HL-60/S4 treated with phorbol 12-myristate 13-acetate at 8.2 ng/mL for 4 days and 3 days (cell line): ENCODE data around the gene AP5S1.
"Not testable (repeated sequence)": the region's sequence is repeated elsewhere in the genome, so short reads cannot be mapped to it uniquely, and the experiment has no call there.

ENCODE experiments used
- in situ Hi-C: fragments of 300-500 bp; cut with MboI; formaldehyde crosslinking; loops from 2 replicates; pipeline ENCODE4 v1.15.0; 2022; ENCODE audit warnings: low sequenced_read_pairs

Gene AP5S1

DNA sequence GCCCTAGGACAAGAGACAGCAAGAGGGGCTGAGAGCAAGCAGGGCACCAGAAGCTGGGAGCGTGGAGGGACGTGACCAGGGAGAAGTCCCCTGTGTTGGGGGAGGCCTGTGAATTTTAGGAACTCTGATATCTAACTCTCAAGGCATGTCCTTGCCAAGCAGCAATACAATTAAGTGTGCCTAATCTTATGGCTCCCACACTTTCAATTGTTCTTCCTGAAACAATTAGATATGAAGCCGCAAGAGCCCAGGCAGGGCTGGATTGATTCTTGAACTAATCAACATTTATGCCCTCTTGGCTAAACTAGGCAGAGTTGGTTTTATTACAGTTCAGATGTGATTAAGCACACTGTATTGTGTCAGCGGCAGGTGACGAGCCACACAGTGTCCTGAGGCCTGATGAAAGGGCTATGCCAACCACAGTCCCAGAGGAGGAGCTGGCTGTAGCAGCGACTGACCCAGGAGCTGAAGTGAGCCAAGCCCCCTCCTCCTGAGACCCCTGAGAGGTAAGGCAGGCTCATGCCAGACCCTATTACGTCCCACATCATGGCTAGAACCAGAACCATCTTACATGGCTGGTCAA, 22.1 kb downstream of the AP5S1 start:
- in situ Hi-C loops = no loop called here

DNA sequence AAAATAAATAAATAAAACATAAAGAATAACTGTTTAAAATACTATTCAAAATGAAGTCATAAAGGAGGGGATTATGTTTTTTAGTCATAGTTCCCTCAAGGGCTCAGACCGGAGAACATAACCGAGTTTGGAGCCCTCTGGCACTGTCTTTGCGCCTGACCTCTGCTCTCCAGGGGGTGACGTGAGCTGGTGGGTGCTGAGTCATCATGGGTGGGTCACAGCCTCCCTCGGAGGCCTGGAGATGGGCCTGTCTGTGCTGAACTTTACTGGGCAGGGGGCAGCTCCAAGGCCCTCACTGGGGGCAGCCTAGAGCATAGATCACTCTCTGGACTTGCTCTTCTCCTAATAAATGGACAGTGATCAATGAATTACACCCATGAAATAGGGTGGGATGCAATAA, 23.1 kb downstream of the AP5S1 start:
- in situ Hi-C loops = no loop called here

DNA sequence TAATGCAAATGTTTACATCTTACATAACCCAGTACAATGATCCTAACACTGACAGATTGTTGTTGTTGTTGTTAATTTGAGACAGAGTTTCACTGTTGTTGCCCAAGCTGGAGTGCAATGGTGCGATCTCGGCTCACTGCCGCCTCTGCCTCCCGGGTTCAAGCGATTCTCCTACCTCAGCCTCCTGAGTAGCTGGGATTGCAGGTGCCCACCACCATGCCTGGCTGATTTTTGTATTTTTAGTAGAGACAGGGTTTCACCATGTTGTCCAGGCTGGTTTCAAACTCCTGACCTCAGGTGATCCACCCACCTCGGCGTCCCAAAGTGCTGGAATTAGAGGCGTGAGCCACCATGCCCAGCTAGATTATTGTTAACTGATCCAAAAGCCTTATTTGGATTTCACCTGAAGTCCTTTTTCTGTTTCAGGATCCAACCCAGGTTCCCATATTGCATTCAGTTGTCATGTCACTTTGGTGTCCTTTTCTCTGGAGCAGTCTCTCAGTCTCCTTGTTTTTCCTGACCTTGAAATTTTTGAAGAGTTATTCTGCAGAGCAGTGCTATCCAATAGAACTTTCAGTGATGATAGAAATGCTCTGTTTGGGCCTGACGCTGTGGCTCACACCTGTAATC, 23.8 kb downstream of the AP5S1 start:
- in situ Hi-C loops = not testable (repeated sequence)

DNA sequence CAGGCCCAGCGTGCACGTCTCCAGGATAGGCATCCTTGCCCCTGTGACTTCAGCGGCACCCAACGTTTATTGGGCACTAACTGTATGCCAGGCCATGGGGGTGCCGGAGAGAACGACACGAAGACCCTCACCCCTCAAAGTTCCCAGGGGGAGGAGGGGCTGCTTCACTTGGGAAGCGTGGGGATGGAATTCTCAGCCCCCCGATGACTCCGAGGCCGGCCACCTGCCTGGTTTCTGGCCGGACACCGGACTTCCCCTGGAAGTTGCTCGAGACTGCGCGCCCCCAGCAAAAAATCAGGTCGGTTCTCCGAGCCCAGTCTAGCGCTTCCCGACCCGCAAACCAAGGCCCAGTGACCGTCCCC, 26.0 kb downstream of the AP5S1 start:
- in situ Hi-C loops = no loop called here

- in situ Hi-C loops = no loop called here
These were observed 26.5 kb downstream of the AP5S1 start, which contains the start of gene MAVS for GRCh38 chr20:3846740-3847428. Gene MAVS (plus strand): TSS chr20:3846834. CDS start chr20:3854625, 7,791 bp downstream.

DNA sequence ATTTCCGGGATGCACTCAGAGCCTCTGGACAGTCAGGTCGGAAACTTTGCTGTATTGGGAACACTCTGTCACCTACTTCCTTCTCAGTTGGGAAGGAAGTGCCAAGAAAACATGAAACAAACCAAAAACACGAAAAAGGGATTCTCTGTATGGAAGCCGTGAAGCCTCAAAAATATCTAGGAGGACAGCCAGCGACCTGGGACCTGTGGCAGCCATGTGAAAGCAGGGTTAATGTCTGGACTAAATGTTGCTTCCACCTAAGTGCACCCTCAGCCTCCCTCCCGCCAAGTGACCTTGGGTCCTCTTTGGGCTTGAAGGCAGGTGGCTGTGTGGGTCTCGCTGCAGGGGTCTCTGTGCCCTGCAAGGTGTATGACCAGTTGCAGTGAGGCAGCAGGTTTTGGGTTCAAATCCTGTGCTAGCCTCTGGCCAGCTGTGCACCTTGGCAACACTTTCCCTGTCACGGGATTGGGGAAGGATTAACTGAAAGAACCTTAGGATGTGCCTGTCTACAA, 27.1 kb downstream of the AP5S1 start:
- in situ Hi-C loops = no loop called here

DNA sequence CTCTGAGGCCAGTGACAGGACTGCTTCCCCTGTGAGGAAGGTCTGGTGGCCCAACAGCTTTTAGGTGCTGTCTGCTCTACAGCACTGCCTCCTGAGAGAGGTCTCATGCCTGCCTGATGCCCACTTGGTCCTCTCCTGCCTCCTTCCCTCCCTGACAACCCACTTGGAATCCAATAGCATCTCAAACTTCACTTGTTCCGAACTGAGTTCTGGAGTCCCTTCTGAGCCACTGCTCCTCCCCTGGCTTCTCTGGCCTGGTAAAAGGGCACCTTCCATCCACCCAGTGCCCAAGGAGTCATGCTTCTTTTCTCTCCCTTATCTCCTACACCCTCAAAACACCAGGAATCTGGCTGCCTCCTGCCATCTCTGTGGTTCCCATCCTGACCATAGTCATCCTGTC, 28.2 kb downstream of the AP5S1 start:
- in situ Hi-C loops = no loop called here

- in situ Hi-C loops = no loop called here
These were observed 34.1 kb downstream of the AP5S1 start for GRCh38 chr20:3854462-3854871.

DNA sequence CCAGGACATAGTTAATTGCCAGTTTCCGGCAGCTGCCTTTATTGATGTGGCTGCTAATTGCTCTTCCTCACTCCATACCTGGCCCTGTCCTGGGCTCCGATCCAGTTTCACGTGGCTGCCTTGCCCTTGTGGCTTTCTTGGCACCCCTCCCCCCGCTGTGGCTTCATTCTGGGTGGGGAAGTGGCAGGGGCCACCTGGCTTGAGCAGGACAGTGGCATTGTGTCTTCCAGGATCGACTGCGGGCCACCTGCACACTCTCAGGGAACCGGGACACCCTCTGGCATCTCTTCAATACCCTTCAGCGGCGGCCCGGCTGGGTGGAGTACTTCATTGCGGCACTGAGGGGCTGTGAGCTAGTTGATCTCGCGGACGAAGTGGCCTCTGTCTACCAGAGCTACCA, 37.1 kb downstream of the AP5S1 start:
- in situ Hi-C loops = no loop called here

DNA sequence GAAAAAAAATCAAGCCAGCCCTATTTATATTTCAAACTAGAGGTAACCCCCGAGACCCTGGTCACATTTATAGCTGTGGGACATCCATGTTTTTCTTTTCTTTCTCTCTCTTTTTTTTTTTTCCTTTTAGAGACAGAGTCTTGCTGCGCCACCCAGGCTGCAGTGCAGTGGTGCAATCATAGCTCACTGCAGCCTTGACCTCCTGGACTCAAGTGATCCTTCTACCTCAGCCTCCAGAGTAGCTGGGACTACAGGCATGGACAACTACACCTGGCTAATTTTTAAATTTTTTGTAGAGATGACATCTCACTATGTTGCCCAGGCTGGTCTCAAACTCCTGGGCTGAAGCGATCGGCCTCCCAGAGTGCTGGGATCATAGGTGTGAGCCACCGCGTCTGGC, 38.3 kb downstream of the AP5S1 start:
- in situ Hi-C loops = no loop called here

DNA sequence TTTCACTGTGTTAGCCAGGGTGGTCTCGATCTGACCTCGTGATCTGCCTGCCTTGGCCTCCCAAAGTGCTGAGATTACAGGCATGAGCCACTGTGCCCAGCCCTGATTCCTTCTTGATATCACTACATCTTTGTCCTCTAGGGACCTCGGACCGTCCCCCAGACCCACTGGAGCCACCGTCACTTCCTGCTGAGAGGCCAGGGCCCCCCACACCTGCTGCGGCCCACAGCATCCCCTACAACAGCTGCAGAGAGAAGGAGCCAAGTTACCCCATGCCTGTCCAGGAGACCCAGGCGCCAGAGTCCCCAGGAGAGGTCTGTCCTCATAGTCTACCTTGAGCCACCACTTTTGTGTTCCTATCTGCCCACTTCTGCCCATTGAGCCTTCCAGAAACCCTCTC, 40.8 kb downstream of the AP5S1 start:
- in situ Hi-C loops = no loop called here

GRCh38 chr20:3862333-3862732, 42.0 kb downstream of the AP5S1 start:
- in situ Hi-C loops = no loop called here

DNA sequence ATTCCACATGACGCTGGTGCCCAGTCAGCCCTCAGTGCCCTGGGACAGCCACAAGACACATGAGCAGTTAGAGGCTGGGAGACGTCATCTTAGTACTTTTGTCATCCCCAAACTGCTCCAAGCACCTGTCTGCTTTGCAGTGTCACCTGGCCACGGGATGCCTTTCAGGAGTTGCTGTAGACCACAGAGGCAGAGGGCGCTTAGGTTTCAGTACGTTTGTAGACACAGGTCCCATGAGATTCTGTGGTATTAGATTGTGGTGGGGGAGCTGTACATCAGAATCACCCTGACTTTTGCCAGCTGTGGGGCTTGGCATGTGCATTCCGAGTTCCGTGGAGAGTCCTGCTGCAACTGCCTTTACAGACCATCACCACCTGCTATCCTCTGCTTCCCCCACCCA, 43.0 kb downstream of the AP5S1 start:
- in situ Hi-C loops = no loop called here

DNA sequence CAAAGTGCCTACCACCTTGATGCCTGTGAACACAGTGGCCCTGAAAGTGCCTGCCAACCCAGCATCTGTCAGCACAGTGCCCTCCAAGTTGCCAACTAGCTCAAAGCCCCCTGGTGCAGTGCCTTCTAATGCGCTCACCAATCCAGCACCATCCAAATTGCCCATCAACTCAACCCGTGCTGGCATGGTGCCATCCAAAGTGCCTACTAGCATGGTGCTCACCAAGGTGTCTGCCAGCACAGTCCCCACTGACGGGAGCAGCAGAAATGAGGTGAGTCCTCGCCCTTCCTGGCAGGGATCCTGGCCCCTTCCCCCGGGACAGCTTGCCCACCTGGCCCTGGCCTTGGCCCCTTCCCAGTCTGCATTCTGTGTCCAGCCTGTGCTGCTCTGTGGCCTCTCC, 44.2 kb downstream of the AP5S1 start:
- in situ Hi-C loops = no loop called here

- in situ Hi-C loops = no loop called here
These were observed 45.0 kb downstream of the AP5S1 start for GRCh38 chr20:3865152-3865886.

GRCh38 chr20:3865887-3866407, 45.6 kb downstream of the AP5S1 start:
- in situ Hi-C loops = no loop called here

DNA sequence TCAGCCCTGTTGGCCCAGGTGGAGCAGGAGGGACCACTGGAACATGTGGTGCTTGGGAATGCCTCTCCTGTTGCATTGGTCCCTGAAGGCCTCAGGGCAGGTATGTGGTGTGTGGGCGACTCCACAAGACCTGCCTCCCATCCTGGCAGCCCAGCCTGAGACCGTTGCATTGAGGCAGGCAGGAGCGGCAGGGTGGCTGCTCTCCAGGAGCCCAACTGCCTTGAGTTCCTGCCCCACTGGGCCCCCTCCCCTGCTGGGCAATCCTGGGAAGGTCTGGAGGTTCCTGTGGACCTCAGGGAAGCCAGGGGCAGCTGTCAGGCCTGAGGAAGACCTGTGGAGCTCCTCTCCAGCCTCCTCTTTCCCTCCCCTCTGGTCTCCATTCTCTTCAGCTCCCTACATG, 46.1 kb downstream of the AP5S1 start:
- in situ Hi-C loops = no loop called here

- in situ Hi-C loops = no loop called here
These were observed 47.5 kb downstream of the AP5S1 start for GRCh38 chr20:3867802-3868201.

GRCh38 chr20:3869839-3870634, 49.7 kb downstream of the AP5S1 start:
- in situ Hi-C loops = no loop called here

GRCh38 chr20:3871550-3872265, 51.4 kb downstream of the AP5S1 start:
- in situ Hi-C loops = no loop called here
